GM21381 (cell line): ENCODE measurements around the gene ABCC1.
"Not testable (repeated sequence)": the region's sequence is repeated elsewhere in the genome, so short reads cannot be mapped to it uniquely, and the experiment has no call there.

Experiments used
- ATAC-seq: cut with Tn5 transposase; IDR thresholded peaks from one replicate; pipeline ENCODE4 v1.9.1; 2021; ENCODE audit warnings: mild to moderate bottlenecking, moderate library complexity; ENCODE audit not compliant: unreplicated experiment

Gene ABCC1

DNA sequence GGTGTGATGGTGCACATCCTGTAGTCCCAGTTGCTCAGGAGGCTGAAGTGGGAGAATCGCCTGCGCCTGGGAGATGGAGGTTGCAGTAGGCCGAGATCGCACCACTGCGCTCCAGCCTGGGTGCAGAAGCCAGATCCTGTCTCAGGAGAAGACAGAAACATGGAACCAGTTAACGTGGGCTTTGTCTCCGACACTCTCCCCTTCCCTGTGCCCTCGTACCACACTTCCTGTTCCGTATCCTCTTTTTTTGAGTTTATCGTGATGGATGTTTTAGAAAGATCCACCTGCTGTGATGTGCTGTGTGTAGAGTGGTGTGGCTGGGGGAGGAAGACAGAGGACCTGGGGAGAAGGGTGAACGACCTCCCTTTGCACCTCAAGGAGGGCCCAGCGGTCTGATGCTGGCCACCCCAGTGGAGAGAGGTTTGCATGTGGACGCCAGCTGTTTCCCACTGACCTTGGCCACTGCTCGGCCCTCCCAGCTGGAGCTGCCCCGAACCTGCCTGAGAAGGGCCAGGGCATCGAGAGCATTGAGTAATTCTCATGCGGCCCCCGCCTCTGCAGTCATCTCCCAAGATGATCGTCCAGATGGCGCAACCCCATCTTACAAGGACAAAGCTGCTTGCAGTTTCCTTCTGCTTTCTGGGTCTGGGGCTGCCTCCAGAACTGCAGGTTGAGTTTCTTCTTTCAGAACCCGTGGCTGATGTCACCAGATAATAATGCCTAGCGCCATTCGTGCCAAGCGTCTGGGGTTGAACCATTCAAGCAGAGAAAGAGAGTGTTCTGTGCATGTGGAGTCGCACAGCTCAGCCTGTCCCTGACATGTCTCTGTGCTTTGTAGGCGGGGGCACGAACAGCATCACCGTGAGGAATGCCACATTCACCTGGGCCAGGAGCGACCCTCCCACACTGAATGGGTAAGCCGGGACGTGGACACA lies 126.3 kb downstream of the ABCC1 start:
- no peak for ATAC-seq

DNA sequence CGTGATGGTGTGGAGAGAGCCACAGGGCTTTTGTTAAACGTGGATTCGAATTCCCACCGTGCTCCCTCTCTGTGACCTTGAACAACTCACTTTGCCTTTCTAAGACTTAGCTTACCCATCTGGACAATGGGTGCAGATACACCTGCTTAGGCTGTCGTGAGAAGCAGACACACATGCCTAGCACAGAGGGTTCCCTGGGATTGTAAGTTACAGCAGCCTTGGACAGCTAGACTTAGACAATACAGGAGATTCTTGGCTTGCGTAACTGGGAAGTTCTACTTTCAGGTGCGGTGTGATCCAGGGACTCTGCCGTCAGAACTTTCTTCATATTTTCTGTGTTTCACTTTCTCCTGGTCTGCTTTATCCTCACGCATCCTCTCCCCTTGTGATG lies 127.0 kb downstream of the ABCC1 start:
- no peak for ATAC-seq

DNA sequence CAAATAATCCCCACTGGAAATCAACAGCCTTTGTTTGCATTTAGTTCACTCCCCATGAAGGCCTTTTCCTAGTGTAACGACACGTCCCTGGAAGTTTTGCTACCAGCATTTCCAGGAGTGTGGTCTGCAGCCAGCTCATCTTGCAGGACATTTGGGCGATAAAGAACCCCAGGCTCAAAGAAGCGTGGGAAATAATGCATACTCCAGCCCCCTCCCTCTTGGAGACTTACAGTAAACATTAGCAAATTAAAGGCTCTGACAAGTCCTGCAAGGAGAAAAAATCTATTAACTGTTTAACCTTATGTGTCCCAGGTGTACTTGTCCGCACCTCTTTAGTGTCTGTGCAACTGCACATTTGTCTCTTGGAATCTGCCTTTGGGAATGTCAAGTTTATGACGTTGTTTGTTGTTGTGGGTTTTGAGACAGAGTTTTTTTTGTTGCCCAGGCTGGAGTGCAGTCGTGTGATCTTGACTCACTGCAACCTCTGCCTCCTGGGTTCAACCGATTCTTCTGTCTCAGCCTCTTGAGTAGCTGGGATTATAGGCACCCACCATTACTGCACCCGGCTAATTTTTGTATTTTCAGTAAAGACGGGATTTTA lies 131.1 kb downstream of the ABCC1 start:
- no peak for ATAC-seq

DNA sequence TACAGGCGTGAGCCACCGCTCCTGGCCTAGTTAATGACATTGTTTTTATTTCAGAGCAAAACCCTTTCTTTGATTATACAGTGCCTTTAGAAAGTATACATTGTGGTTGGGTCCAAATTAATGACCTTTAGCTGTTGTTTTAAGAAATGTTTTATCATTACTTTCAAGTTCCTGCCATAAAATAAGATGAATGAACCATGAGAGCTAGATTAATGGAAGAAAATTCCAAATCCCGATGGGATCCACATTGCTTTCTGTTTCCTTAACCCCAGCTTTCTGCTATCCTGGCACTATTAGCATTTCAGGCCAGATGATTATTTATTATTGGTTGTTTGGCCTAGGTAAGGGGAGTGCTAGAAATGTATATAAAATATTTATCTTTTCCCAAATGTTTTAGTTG lies 131.7 kb downstream of the ABCC1 start:
- ATAC-seq = no peak

DNA sequence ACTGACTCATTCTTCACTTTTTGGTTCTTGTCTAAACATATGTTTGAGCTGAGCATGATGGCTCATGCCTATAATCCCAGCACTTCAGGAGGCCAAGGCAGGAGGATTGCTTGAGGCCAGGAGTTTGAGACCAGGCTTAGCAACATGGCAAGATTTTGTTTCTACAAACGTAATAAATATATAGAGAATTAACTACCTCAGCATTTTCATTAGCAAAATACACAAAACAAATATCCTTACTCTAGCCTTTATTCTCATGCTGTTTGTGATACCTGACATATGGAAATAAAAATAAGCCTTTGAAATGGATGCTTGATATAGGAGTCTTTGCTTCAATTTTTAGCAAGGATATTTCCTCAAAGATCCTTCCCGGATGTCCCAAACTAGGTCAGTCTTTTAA lies 132.8 kb downstream of the ABCC1 start:
- ATAC-seq = no peak

DNA sequence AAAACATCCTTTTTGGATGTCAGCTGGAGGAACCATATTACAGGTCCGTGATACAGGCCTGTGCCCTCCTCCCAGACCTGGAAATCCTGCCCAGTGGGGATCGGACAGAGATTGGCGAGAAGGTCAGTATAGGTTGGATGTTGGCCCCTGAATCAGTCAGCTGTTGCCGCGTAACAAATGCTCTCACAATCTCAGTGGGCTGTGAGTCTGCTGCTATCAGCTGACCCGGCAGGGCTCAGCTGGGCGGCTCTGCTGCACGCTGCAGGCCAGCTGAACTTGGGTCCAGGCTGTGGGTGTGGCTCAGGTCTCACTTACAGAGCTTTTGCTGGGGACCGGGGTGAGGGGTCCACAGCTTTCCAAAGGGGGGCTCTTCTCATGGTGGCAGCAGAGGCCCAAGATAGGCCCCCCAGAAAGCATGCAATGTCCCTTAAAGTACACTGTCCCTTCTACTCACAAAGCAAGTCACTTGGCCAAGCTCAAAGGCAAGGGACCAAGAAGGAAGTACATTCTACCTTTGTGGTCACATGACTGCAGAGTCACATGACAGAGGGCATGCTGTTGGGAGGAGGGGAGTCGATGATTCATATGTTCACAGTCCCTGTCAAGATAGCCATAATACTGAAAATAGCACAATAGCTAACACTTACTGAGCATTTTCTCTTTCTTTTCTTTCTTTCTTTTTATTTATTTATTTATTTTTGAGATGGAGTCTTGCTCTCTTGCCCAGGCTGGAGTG lies 134.2 kb downstream of the ABCC1 start:
- ATAC-seq = no peak

DNA sequence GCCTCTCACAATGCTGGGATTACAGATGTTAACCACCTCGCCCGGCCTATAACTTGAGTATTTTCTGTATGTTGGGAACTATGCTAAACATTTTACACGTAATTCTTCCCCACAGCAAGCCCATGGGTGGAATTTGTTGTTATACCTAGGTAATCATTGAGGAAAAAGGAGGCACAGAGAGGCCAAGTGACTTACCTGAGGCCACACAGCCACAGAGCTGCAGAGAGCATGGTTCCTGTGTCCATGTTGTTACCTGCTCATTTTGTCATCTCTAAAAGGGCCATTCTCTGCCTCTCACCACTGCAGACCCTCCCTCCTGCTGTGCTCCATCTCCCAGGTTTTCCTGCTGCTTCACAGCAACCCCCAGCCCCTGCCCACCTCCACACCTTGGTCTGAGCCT lies 135.5 kb downstream of the ABCC1 start:
- ATAC-seq = no peak

DNA sequence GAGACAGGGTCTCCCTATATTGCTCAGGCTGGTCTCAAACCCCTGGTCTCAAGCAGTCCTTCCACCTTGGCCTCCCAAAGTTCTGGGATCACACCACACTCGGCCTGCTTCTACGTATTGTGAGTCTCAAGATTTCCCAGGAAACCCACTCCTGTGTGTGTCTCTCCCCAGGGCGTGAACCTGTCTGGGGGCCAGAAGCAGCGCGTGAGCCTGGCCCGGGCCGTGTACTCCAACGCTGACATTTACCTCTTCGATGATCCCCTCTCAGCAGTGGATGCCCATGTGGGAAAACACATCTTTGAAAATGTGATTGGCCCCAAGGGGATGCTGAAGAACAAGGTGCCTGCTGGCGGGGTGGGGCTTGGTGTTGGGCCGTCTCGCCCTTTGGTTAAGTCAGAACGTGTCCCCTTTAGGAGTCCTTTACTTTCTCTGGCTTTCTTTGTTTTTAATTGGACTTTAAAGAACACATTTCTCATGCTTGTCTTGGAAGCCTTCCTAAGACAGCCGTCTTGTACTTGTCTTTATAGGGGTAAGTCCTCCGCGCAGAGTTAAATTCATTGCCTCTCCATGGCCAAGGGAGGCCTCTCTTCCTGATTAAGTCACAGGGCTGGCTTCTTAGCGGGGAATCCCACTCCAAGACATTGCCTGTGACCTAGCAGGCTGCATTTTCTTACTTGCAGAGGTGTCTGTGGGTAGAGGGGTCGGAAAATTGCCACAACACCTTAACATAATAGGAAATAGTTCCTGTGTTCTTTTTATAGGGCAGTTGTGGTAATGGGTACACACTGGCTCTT lies 137.4 kb downstream of the ABCC1 start:
- ATAC-seq = no peak

DNA sequence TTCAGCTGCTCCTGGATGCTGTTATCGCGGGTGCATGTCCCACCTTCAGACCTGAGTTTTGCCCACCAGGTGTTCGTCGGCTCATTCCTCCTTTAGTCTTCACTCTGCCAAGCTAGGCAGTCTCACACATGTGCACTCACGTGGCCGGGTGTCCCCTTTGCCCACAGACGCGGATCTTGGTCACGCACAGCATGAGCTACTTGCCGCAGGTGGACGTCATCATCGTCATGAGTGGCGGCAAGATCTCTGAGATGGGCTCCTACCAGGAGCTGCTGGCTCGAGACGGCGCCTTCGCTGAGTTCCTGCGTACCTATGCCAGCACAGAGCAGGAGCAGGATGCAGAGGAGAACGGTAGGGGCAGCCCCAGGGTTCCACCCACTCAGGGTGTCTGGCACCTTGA lies 140.8 kb downstream of the ABCC1 start:
- no peak for ATAC-seq

DNA sequence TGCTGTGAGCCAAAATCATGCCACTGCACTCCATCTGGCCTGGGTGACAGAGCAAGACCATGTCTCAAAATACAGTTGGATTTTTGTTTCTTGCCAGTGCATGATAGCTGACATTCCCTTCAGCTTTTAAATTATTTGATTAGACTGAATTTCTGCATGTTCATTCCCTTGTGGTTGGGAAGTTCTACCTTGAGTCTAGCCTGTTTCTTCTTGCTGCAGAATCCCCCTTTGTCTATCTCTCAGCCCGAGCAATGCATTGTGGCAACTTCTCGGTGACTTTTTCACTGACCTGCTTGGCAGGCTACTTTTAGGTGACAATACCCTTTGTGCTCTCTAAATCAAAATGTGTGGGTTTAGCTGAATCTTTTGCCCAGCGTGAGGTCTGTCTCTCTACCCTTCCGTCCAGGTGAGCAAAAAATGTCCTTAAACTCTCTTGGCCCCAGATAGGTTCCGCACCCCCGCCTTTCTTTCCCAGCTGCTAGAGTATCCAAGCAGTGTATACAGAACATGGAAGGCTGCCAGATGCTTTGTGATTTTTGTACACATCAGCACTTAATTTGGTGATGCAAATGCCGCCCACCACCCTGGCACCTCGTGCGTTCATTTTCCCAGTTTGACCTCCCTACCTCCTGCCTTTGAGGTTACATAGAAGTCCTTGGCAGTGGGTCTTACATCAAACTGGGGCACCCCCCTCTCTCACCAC lies 143.7 kb downstream of the ABCC1 start:
- no peak for ATAC-seq

DNA sequence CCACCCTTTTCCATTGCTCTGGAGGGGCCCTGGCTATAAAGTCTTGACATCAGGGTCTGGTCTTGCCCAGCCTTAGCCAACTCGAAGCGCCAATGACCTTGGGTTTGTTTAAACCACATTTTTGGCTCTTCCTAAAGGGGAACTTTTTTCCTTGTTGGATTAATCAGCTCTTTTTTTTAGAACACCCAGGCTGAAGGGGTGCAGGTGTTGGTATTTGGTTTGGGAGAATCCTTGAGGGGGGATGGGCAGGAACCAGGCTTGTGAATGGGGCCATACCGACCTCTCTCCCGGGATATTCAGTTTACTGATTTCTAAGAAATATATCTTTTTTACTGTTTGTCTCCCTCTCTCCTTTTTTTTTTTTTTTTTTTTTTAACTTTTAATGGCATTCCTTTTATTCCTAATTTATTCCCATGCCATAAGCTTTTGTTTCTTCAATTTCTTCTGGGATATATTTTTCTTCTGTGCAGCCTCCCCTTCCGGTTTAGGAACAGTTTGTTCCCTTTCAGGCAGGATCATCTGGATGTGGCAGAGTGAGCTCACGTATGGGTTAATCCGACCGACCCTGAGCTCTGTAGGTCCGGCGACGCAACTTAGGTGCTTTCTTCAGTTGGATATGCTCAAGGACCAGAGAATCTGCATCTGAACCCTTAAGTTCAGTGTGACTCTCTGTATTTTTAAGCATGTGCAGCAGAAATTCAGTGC lies 144.4 kb downstream of the ABCC1 start:
- ATAC-seq = no peak

DNA sequence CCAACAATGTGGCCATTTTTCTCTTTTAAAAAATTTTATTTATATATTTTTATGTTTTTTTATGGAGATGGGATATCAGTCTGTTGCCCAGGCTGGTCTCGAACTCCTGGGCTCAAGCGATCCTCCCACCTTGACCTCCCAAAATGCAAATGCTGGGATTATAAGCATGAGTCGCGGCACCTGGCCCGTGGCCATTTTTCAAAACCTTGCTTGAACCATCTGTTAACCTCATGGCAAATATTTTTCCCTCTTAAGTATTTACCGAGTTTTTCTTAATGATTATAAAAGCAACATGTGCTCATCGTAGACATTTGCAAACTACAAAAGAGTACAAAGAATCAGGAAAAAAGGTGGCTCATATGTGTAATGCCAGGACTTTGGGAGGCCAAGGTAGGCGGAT lies 146.2 kb downstream of the ABCC1 start:
- no peak for ATAC-seq

DNA sequence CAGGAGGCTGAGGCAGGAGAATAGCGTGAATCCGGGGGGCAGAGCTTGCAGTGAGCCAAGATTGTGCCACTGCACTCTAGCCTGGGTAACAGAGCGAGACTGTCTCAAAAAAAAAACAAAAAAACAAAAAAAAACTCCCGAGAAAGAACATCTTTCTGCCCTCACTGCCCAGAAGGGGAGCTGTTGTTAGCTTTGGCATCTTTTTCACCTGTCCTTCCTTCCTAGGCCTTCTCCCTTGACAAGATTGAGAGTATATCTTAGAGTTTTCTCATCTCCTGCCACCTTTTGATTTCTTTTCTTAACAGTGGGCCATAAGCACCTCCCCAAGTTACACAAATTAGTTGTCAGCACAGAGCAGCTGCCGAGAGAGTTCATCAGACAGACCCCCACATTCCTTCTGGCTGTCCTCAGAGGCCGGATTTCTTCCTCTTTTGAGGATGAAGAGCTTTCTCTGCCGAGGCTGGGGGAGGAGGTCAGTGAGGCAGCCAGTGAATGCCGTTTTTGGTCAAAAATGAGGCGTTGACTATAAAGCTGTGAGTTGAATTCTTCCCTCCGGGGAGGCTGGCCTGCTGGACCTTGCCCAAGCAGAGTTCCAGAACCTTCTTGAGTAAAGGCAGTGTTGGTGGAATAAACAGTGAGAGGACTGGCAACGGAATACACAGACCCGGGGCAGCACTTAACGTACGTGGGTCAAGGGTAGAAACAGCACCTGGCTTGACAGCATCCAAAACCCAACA lies 146.9 kb downstream of the ABCC1 start:
- no peak for ATAC-seq

DNA sequence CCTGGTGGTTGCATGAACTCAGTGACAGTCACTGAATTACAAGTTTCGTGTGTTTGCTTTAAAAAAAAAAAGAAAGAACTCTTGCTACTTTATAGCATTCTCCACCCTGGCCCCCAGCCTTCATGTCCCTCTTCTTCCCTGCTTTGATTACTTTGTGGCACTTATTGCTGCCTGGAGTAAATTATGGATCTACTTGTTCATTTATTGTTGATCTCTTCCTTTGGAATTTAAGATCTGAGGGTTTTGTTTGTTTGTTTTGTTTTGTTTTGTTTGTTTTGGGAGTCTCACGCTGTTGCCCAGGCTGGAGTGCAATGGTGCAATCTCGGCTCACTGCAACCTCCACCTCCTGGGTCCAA lies 147.4 kb downstream of the ABCC1 start:
- no peak for ATAC-seq

DNA sequence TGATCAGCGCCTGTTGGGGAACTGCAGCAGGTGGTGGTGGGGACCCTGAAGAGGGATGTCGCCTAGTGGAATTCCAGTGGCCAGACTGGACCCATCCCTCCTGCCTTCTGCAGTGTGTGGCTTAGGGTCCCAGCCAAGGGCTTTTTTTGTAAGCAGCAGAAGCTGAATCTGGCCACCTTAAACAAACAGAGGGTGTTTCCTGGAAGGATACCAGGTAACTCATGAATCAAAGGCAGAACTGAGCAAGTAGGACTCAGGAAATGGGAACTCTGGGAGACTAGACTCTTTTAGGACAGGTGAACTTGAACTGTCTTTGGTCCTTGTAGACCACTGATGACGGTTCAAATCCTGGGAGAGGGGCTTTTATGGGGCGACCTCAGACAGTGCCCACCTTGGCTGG lies 149.9 kb downstream of the ABCC1 start:
- no peak for ATAC-seq

DNA sequence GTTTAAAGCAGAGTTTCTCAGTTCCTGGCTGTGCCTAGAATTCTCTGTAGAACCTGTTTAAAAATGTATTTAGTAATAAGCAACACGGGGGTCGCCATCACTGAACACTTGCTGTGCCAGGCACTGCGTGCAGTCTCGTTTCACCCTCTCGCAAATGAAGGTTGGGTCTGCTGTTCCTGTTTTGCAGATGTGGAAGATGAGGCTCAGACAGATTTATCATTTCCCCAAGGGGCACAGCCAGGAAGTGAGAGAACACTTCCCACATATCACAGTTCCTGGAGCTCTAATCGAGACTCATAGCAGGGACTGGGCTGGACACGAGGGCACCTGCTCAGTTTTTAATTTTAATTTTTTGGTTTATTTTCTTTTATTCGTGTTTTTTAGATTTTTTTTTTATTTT lies 151.2 kb downstream of the ABCC1 start:
- ATAC-seq = no peak

DNA sequence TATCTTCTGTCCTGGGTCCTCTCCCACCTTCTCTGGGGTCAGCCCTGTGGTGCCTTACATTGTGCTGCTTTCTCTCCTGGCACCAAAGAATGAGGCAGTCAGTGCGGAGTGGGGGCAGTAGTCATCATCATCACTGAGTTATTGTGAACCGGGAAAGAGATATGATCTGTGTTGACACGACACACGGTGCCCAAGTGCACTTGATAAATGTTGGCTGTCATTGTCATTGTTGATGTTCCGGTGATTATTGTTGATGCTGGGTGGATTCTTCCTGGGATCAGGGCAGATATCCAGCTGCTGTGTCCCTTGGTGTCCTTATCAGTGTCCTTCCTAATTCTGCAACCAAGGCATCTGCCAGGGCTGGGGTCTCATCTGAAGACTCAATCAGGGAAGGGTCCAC lies 152.2 kb downstream of the ABCC1 start:
- no peak for ATAC-seq

DNA sequence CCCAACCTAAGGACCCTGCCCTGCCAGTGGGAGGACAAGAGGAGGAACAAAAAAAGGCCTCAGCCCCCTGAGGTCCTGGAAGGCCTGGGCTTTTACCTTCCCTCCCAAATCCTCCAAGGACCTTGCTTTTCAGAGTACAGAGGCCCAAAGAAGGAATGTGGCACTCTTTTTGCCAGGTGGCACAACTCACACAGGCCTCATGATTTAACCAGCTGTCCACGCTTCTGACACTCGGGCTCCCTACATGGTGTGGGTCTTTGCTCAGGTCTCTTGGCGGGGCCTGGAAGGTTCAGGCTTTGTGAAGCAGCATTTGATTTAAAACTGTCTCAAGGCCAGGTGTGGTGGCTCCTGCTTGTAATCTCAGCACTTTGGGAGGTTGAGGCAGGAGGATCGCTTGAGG lies 153.3 kb downstream of the ABCC1 start:
- ATAC-seq = no peak

DNA sequence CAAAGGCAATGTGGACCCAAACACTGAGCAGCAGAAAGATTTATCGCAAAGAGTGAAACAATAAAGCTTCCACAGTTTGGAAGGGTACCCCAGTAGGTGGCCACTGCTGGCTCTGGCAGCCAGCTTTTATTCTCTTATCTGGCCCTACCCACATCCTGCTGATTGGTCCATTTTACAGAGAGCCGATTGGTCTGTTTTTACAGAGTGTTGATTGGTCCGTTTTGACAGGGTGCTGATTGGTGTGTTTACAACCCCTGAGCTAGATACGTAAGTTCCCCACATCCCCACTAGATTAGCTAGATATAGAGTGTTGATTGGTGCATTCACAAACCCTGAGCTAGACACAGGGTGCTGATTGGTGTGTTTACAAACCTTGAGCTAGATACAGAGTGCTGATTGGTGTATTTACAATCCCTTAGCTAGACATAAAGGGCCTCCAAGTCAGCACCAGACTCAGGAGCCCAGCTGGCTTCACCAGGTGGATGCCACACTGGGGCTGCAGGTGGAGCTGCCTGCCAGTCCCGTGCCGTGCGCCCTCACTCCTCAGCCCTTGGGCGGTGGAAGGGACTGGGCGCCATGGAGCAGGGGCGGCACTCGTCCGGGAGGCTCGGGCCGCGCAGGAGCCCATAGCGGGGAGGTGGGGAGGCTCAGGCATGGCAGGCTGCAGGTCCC lies 154.9 kb downstream of the ABCC1 start:
- not testable (repeated sequence) for ATAC-seq
